HepG2 (cell line): ENCODE data around the gene ATG7. TPM values are rescaled to one million over a fixed set of nuclear protein-coding genes. Genes with fewer than 3 reads are reported as not detected.

ENCODE experiments used
- ATAC-seq: fragments of 200-7000 bp; cut with Tn5 transposase; 3 replicates; pipeline ENCODE4 v1.9.1; 2020; ENCODE audit warnings: mild to moderate bottlenecking, moderate library complexity
- BruUV-seq: library from RNA; stranded (reverse); fragments of 400-500 nt; replicated peaks from 2 replicates; lab custom pipeline; 2021; lab: Mats Ljungman, UMichigan
- CTCF ChIA-PET: fragments of 300-600 bp; formaldehyde crosslinking; extraction: SDS; loops from one replicate; lab custom pipeline; 2021; ENCODE audit warnings: low total read pairs, inconsistent platforms, low intra/inter-chr PET ratio; lab: Yijun Ruan, JAX
- POLR2A ChIA-PET: fragments of 350-600 bp; sonication (Branson Sonifier 250); formaldehyde crosslinking; loops from one replicate; lab custom pipeline; 2020; ENCODE audit warnings: antibody characterized with exemption, inconsistent platforms; lab: Yijun Ruan, JAX
- DNase-seq: peaks from one replicate; pipeline ENCODE4 v3.0.0-alpha.2; 2015; ENCODE audit warnings: low spot score
- FAIRE-seq: peaks from 3 replicates; lab custom pipeline; 2011; peaks lifted over from hg19 to GRCh38; lab: Jason Lieb, UNC
- H2AFZ ChIP-seq: one replicate; pipeline ENCODE4 v1.6.1; 2011; ENCODE audit warnings: low read length, inconsistent platforms
- H3K27ac ChIP-seq: fragments of 300-600 bp; 3 replicates; pipeline ENCODE4 v1.8.0; 2011; ENCODE audit warnings: mixed run types, mild to moderate bottlenecking, mixed read lengths, low read length, inconsistent platforms; ENCODE audit not compliant: insufficient read depth; ENCODE audit errors: extremely low read length
- H3K27me3 ChIP-seq, 2 experiments: fragments of 200-600 bp in 1 of 2; 2 replicates in 1 of 2; 3 replicates in 1 of 2; pipeline versions ENCODE4 v1.6.0 to v1.8.0; 2011; ENCODE audit warnings: low read length in 2 of 2, mild to moderate bottlenecking in 2 of 2, moderate library complexity in 2 of 2, inconsistent platforms in 1 of 2; ENCODE audit not compliant: insufficient read depth in 2 of 2, control insufficient read depth in 1 of 2
- H3K36me3 ChIP-seq, 2 experiments: fragments of 200-600 bp in 1 of 2; replicated peaks in 1 of 2; 2 replicates in 1 of 2; 3 replicates in 1 of 2; pipeline versions ENCODE4 v1.5.1 to v1.8.0; 2011; ENCODE audit warnings: low read length in 2 of 2, inconsistent platforms in 1 of 2; ENCODE audit not compliant: insufficient read depth in 2 of 2, control insufficient read depth in 1 of 2
- H3K4me1 ChIP-seq: 2 replicates; pipeline ENCODE4 v1.5.1; 2012; ENCODE audit warnings: low read length, inconsistent platforms; ENCODE audit not compliant: insufficient read depth
- H3K4me2 ChIP-seq: 2 replicates; pipeline ENCODE4 v1.6.0; 2011; ENCODE audit warnings: low read depth, low read length, inconsistent platforms
- H3K4me3 ChIP-seq, 3 experiments: fragments of 200-600 bp in 1 of 3; sonication (generic), shearing (Covaris generic) in 1 of 3; replicated peaks in 1 of 3; 2 replicates each; pipeline ENCODE4 v1.5.1; 2011 to 2016; ENCODE audit warnings: low read length in 3 of 3, inconsistent platforms in 2 of 3, low read depth in 2 of 3, mild to moderate bottlenecking in 2 of 3, control low read depth in 1 of 3, mixed read lengths in 1 of 3; ENCODE audit not compliant: insufficient read depth in 1 of 3
- H3K79me2 ChIP-seq: one replicate; pipeline ENCODE4 v1.6.1; 2011; ENCODE audit warnings: low read length, inconsistent platforms; ENCODE audit not compliant: insufficient read depth
- H3K9ac ChIP-seq: 2 replicates; pipeline ENCODE4 v1.6.0; 2011; ENCODE audit warnings: mild to moderate bottlenecking, low read depth, low read length, inconsistent platforms; ENCODE audit not compliant: insufficient read depth
- H3K9me3 ChIP-seq: 2 replicates; pipeline ENCODE4 v1.5.1; 2012; ENCODE audit warnings: mild to moderate bottlenecking, low read length
- H4K20me1 ChIP-seq: 2 replicates; pipeline ENCODE4 v1.6.0; 2011; ENCODE audit warnings: inconsistent platforms, mild to moderate bottlenecking, low read length, moderate library complexity; ENCODE audit not compliant: insufficient read depth
- CBX2 ChIP-seq, 2 experiments: fragments of 200-600 bp in 1 of 2; sonication (generic); formaldehyde crosslinking in 1 of 2; IDR thresholded peaks; 2 replicates each; pipeline versions ENCODE4 v1.7.0 to v1.8.1; 2018 to 2022; ENCODE audit warnings: low read depth in 2 of 2, low read length in 1 of 2, mild to moderate bottlenecking in 1 of 2, missing genetic modification reagents in 1 of 2
- STAT5B ChIP-seq: sonication (generic); formaldehyde crosslinking; IDR thresholded peaks from 2 replicates; pipeline ENCODE4 v1.4.0; 2020; ENCODE audit warnings: missing genetic modification reagents
- ZBTB38 ChIP-seq: sonication (generic); formaldehyde crosslinking; IDR thresholded peaks from 2 replicates; pipeline ENCODE4 v1.5.1; 2020; ENCODE audit warnings: mild to moderate bottlenecking, missing genetic modification reagents
- ZNF329 ChIP-seq: sonication (generic); formaldehyde crosslinking; IDR thresholded peaks from 2 replicates; pipeline ENCODE4 v1.9.0; 2021; ENCODE audit warnings: low read depth, mild to moderate bottlenecking, missing genetic modification reagents
- ZNF367 ChIP-seq: sonication (generic); formaldehyde crosslinking; IDR thresholded peaks from 2 replicates; pipeline ENCODE4 v1.4.0; 2020; ENCODE audit warnings: missing genetic modification reagents, borderline replicate concordance
- ZNF737 ChIP-seq: sonication (generic); formaldehyde crosslinking; IDR thresholded peaks from 2 replicates; pipeline ENCODE4 v1.5.0; 2020; ENCODE audit warnings: missing genetic modification reagents, mild to moderate bottlenecking, borderline replicate concordance
- ZNF781 ChIP-seq: sonication (generic); formaldehyde crosslinking; IDR thresholded peaks from 2 replicates; pipeline ENCODE4 v1.5.1; 2020; ENCODE audit warnings: borderline replicate concordance, mild to moderate bottlenecking, missing genetic modification reagents; ENCODE audit errors: not compliant biosample characterization
- WGBS: methylation state at CpG from one replicate; pipeline ENCODE4 v1.1.6; 2017; ENCODE audit warnings: low lambda C conversion rate; 5-methylcytosine and 5-hydroxymethylcytosine counted together
- in situ Hi-C: cut with HindIII; loops from 2 replicates; pipeline ENCODE4 v1.10.0; 2017; ENCODE audit warnings: low pct_unique_long_range_greater_than_20kb; ENCODE audit not compliant: extremely low pct_ligation_motif_present
- intact Hi-C: fragments of 100-400 bp; cut with micrococcal nuclease; formaldehyde crosslinking; loops from one replicate; pipeline ENCODE4 v1.10.0; 2022; ENCODE audit not compliant: unreplicated experiment
- polyA plus RNA-seq, 8 experiments: library from polyadenylated mRNA; depleted of rRNA in 3 of 8; stranded (reverse) in 7 of 8; unstranded in 1 of 8; fragments of >200 nt; fragmentation: Illumina TruSeq in 4 of 8; extraction: Trizol in 4 of 8; gene quantifications; 2 replicates each; pipeline versions ENCODE4 v1.2.1 to v1.2.3, GENCODE V29; 2011 to 2016; ENCODE audit warnings: low read depth in 4 of 8, missing spikeins in 1 of 8, mixed read lengths in 1 of 8; ENCODE audit not compliant: insufficient read depth in 1 of 8
- total RNA-seq, 5 experiments: library from RNA; depleted of rRNA; stranded (reverse); fragments of >200 nt; fragmentation: Illumina TruSeq; extraction: Trizol; gene quantifications; 2 replicates each; pipeline ENCODE4 v1.2.3, GENCODE V29; 2016; ENCODE audit warnings: low read depth in 1 of 5
- TF ChIP-seq, protein P1 (sequence below): sonication (generic); formaldehyde crosslinking; IDR thresholded peaks from 2 replicates; pipeline ENCODE4; 2020; ENCODE audit warnings: missing genetic modification reagents, mild to moderate bottlenecking, borderline replicate concordance

ATG7 gene
- total and polyA plus RNA-seq, 2 of the 13 experiments (the other 11 are each of a cell fraction or from before 2014, with no cell fraction given) = 7.8 to 22.1 TPM

DNA sequence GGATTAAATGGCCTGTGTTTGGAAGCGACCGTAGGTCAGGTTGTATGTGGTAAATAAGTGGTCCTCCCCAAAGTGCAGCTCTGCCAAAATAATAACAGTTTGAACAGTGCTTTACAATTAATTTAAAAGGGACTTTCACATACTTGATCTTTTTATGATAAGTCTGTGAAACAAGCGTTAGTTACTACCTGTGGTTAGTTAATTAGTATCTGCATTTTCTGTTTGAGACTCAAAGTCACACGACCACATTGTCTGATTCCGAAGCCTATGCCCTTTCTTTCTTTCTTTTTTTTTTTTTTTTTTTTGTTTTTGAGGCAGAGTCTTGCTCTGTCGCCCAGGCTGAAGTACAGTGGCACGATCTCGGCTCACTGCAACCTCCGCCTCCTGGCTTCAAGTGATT lies 45.1 kb downstream of the ATG7 start:
- 86% methylated on average over 9 of the region's 9 CpGs for WGBS
- H3K4me3 ChIP-seq = no peak overlapping the region
- H4K20me1 ChIP-seq = no peaks in the 10 kb centered on the region
- no peak for DNase-seq
- peaks cover 0 to 42% of the 10 kb centered on the region in 2 experiments; a peak in 2 of 5 replicates for H3K36me3 ChIP-seq
- intact Hi-C loops (no loop called here), in situ Hi-C loops (no loop called here)
- no peak overlapping the region for H2AFZ ChIP-seq
- no peaks in the 10 kb centered on the region for H3K79me2 ChIP-seq
- H3K4me2 ChIP-seq = no peak overlapping the region
- CTCF ChIA-PET = no interaction called here
- BruUV-seq = no TSS peak
- H3K27ac ChIP-seq = no peak overlapping the region
- H3K4me1 ChIP-seq = no peaks in the 10 kb centered on the region
- H3K27me3 ChIP-seq = no peaks in the 10 kb centered on the region
- TF ChIP-seq ZNF367 (CRISPR knock-in tag) (no peak), ZNF329 (CRISPR knock-in tag) (no peak), ZNF737 (no peak), ZNF781 (CRISPR knock-in tag) (no peak), ZBTB38 (CRISPR knock-in tag) (no peak), CBX2 (IDR thresholded peaks at IDR 0.05; ENCODE audit: low read depth, low read length) (no peak), CBX2 (CRISPR knock-in tag; IDR thresholded peaks at IDR 0.05; ENCODE audit: low read depth) (no peak), STAT5B (CRISPR knock-in tag) (no peak)
- TF ChIP-seq, protein P1, sequence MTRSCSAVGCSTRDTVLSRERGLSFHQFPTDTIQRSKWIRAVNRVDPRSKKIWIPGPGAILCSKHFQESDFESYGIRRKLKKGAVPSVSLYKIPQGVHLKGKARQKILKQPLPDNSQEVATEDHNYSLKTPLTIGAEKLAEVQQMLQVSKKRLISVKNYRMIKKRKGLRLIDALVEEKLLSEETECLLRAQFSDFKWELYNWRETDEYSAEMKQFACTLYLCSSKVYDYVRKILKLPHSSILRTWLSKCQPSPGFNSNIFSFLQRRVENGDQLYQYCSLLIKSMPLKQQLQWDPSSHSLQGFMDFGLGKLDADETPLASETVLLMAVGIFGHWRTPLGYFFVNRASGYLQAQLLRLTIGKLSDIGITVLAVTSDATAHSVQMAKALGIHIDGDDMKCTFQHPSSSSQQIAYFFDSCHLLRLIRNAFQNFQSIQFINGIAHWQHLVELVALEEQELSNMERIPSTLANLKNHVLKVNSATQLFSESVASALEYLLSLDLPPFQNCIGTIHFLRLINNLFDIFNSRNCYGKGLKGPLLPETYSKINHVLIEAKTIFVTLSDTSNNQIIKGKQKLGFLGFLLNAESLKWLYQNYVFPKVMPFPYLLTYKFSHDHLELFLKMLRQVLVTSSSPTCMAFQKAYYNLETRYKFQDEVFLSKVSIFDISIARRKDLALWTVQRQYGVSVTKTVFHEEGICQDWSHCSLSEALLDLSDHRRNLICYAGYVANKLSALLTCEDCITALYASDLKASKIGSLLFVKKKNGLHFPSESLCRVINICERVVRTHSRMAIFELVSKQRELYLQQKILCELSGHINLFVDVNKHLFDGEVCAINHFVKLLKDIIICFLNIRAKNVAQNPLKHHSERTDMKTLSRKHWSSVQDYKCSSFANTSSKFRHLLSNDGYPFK (CRISPR knock-in tag) = no peak
- TF ChIP-seq, all 625 proteins: peak for 0
- ATAC-seq (no peak), FAIRE-seq (no peak)
- Histone ChIP-seq H3K9ac (no peak overlapping the region), H3K9me3 (no peaks in the 10 kb centered on the region)
- POLR2A ChIA-PET = no interaction called here
